Activated CD8-positive, alpha-beta T cell treated with anti-CD3 and anti-CD28 coated beads for 36 hours (primary cell): ENCODE measurements around the gene TTC28. TPM values are rescaled to one million over a fixed set of nuclear protein-coding genes. Genes with fewer than 3 reads are reported as not detected.

Experiments used
- ATAC-seq: fragments of 200-7000 bp; cut with Tn5 transposase; one replicate; pipeline ENCODE4 v1.10.0; 2021; ENCODE audit warnings: mild to moderate bottlenecking, moderate library complexity
- CTCF ChIA-PET: fragments of 350-600 bp; sonication (Branson Sonifier 250); formaldehyde crosslinking; loops from one replicate; lab custom pipeline; 2021; ENCODE audit warnings: antibody characterized with exemption; lab: Charles Lee
- POLR2A ChIA-PET: fragments of 350-600 bp; sonication (Branson Sonifier 250); formaldehyde crosslinking; loops from one replicate; lab custom pipeline; 2021; ENCODE audit warnings: antibody characterized with exemption; lab: Charles Lee
- DNase-seq: peaks from one replicate; pipeline ENCODE4 v3.0.0-alpha.2; 2020
- H3K27ac Mint-ChIP-seq: one replicate; pipeline ENCODE4 v1.8.0; 2021; ENCODE audit warnings: mild to moderate bottlenecking, mixed read lengths
- H3K27me3 Mint-ChIP-seq: one replicate; pipeline ENCODE4 v1.8.0; 2021; ENCODE audit warnings: mixed read lengths
- H3K36me3 Mint-ChIP-seq: one replicate; pipeline ENCODE4 v1.8.0; 2021; ENCODE audit warnings: low read depth, mixed read lengths
- H3K4me1 Mint-ChIP-seq: one replicate; pipeline ENCODE4 v1.8.0; 2021; ENCODE audit warnings: low read depth, mixed read lengths
- H3K4me3 Mint-ChIP-seq: one replicate; pipeline ENCODE4 v1.8.0; 2021; ENCODE audit warnings: mild to moderate bottlenecking, moderate library complexity, mixed read lengths
- H3K9me3 Mint-ChIP-seq: one replicate; pipeline ENCODE4 v1.8.0; 2021; ENCODE audit warnings: mixed read lengths
- intact Hi-C: fragments of 100-400 bp; cut with micrococcal nuclease; formaldehyde crosslinking; loops from one replicate; pipeline ENCODE4 v1.10.0; 2022
- total RNA-seq, 2 experiments: library from RNA; stranded (reverse); gene quantifications; one replicate each; pipeline ENCODE4 v1.2.3, GENCODE V29; 2021
- TF ChIP-seq, protein P1 (sequence below): fragments of 200-600 bp; IDR thresholded peaks from one replicate; pipeline ENCODE4 v1.8.0; 2022; ENCODE audit warnings: antibody characterized with exemption, mild to moderate bottlenecking

Gene TTC28
- total RNA-seq, 2 experiments from 2014 or later, result 0.58 to 1.9 TPM

DNA sequence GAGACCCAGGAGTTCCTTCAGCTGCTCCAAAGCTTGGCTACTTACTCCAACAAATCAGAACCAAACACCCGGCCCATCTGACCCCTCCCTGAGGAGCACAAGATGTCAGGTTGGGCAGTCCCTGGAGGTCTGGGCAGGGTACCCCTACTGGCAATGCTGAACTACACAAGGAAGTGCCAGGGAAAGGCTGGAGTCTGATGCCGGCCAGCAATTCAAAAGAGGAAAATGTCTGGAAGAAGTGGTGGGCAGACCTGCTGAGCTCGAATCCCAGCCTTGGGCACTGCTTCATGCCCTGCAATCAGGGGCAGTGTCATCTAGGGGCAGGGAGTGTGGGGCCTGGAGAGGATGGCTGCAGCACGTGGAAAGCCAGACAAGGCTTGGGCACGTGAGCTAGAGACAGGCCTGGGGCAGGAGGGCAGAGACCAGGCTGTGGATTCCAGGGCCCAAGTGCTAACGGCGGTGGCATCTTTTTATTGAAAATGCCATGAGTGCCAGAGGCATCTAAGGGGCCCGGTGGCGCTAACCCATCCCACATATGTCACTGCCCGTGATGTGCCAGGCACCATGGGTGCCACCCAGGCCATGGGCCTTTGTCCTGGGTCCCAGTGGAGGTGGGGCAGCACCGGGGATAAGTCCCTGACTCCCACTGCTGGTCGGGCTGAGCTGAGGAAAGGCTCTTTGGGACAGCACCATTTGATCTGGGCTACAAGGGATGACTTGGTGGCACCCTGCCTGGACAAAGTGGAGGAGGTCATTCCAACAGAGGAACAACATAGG, 662.7 kb downstream of the TTC28 start:
- no peak for DNase-seq

GRCh38 chr22:28015676-28016601, 663.7 kb downstream of the TTC28 start:
- intact Hi-C loops, result no loop called here
- Mint-ChIP-seq H3K4me3 (no peak overlapping the region), H3K9me3 (no peaks in the 10 kb centered on the region), H3K36me3 (no peaks in the 10 kb centered on the region), H3K27me3 (no peaks in the 10 kb centered on the region), H3K27ac (no peak overlapping the region), H3K4me1 (no peaks in the 10 kb centered on the region)
- TF ChIP-seq, protein P1, sequence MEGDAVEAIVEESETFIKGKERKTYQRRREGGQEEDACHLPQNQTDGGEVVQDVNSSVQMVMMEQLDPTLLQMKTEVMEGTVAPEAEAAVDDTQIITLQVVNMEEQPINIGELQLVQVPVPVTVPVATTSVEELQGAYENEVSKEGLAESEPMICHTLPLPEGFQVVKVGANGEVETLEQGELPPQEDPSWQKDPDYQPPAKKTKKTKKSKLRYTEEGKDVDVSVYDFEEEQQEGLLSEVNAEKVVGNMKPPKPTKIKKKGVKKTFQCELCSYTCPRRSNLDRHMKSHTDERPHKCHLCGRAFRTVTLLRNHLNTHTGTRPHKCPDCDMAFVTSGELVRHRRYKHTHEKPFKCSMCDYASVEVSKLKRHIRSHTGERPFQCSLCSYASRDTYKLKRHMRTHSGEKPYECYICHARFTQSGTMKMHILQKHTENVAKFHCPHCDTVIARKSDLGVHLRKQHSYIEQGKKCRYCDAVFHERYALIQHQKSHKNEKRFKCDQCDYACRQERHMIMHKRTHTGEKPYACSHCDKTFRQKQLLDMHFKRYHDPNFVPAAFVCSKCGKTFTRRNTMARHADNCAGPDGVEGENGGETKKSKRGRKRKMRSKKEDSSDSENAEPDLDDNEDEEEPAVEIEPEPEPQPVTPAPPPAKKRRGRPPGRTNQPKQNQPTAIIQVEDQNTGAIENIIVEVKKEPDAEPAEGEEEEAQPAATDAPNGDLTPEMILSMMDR, result no peak
- ATAC-seq (no peak), DNase-seq (no peak)
- CTCF ChIA-PET, result interaction anchor here (2.3 kb wide), 1 partner anchor 129 kb away, joined by 5 read pairs; no protein-coding TSS in a partner anchor
- POLR2A ChIA-PET, result no interaction called here

More for the DNA sequence above, 662.7 kb downstream of the TTC28 start:
- Mint-ChIP-seq H3K4me1 (no peaks in the 10 kb centered on the region), H3K4me3 (no peak overlapping the region), H3K27me3 (no peaks in the 10 kb centered on the region), H3K36me3 (no peaks in the 10 kb centered on the region), H3K9me3 (no peaks in the 10 kb centered on the region), H3K27ac (no peak overlapping the region)
- ATAC-seq, result no peak
- intact Hi-C loops, result no loop called here
- ChIA-PET POLR2A (no interaction called here), CTCF (no interaction called here)
- TF ChIP-seq, protein P1, result no peak

- ATAC-seq (no peak), DNase-seq (no peak)
- TF ChIP-seq, protein P1, result no peak
- ChIA-PET CTCF (interaction anchor here (2.3 kb wide), 1 partner anchor 128 kb away, joined by 5 read pairs; no protein-coding TSS in a partner anchor), POLR2A (no interaction called here)
- no peaks in the 10 kb centered on the region for H3K36me3 Mint-ChIP-seq
- H3K9me3 Mint-ChIP-seq, result no peaks in the 10 kb centered on the region
- H3K27ac Mint-ChIP-seq, result no peak overlapping the region
- intact Hi-C loops, result no loop called here
- no peak overlapping the region for H3K4me3 Mint-ChIP-seq
- no peaks in the 10 kb centered on the region for H3K4me1 Mint-ChIP-seq
- no peaks in the 10 kb centered on the region for H3K27me3 Mint-ChIP-seq
Measured at GRCh38 chr22:28015046-28015425, 664.6 kb downstream of the TTC28 start.

GRCh38 chr22:28014211-28015045, 665.2 kb downstream of the TTC28 start:
- ATAC-seq, result no peak
- no peaks in the 10 kb centered on the region for H3K9me3 Mint-ChIP-seq
- CTCF ChIA-PET, result interaction anchor here (2.3 kb wide), 1 partner anchor 128 kb away, joined by 5 read pairs; no protein-coding TSS in a partner anchor
- DNase-seq, result no peak
- no peaks in the 10 kb centered on the region for H3K36me3 Mint-ChIP-seq
- no peaks in the 10 kb centered on the region for H3K4me1 Mint-ChIP-seq
- no peaks in the 10 kb centered on the region for H3K27me3 Mint-ChIP-seq
- intact Hi-C loops, result no loop called here
- POLR2A ChIA-PET, result interaction anchor here (0.8 kb wide), 1 partner anchor 95 kb away, joined by 4 read pairs; the partner anchor contains the start of gene PITPNB
- TF ChIP-seq, protein P1, result no peak
- no peak overlapping the region for H3K4me3 Mint-ChIP-seq
- no peak overlapping the region for H3K27ac Mint-ChIP-seq
